HG02840 (cell line): ENCODE measurements around the gene DUSP2.

Source experiments
- ATAC-seq: cut with Tn5 transposase; IDR thresholded peaks from one replicate; pipeline ENCODE4 v1.9.1; 2021; ENCODE audit warnings: mild to moderate bottlenecking, moderate library complexity, moderate number of reproducible peaks; ENCODE audit not compliant: unreplicated experiment, low FRiP score

The DUSP2 gene, protein sequence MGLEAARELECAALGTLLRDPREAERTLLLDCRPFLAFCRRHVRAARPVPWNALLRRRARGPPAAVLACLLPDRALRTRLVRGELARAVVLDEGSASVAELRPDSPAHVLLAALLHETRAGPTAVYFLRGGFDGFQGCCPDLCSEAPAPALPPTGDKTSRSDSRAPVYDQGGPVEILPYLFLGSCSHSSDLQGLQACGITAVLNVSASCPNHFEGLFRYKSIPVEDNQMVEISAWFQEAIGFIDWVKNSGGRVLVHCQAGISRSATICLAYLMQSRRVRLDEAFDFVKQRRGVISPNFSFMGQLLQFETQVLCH

DNA sequence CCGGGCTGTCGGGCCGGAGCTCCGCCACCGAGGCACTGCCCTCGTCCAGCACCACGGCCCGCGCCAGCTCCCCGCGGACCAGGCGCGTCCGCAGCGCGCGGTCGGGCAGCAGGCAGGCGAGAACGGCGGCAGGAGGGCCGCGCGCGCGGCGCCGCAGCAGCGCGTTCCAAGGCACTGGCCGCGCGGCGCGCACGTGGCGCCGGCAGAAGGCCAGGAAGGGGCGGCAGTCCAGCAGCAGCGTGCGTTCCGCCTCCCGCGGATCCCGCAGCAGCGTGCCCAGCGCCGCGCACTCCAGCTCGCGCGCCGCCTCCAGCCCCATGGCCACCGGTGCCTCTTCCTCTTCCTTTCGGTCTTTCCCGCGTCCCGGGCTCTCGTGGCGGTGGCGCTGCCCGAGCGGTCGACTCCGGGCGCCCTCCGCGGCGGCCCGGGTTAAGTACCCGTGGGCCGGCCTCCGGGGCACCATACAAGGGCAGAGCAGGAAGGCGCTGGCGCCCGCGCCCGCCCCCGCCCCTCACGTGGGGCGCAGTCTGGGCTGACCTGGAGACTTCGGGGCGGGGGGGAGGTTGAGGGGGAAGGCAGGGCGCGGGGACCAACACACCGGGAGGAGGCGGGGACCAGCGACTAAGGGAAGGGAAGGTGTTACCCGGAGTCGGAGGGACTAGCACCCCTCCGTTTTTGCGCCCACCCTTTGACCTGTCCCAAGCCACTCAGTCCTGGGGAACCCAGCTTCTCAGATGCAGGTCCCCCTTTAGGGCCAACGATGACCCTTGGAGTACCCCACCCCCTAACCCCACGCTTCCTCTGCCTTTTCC, at the start of gene DUSP2:
Gene DUSP2, minus strand, starts transcription at position 405 of the 812 bp plus-strand sequence. Its CDS starts 86 bp downstream, at position 319.
- peak; percentile 41 for ATAC-seq

- ATAC-seq = no peak
These were observed 46.9 kb upstream of the DUSP2 start for GRCh38 chr2:96191937-96192670.

DNA sequence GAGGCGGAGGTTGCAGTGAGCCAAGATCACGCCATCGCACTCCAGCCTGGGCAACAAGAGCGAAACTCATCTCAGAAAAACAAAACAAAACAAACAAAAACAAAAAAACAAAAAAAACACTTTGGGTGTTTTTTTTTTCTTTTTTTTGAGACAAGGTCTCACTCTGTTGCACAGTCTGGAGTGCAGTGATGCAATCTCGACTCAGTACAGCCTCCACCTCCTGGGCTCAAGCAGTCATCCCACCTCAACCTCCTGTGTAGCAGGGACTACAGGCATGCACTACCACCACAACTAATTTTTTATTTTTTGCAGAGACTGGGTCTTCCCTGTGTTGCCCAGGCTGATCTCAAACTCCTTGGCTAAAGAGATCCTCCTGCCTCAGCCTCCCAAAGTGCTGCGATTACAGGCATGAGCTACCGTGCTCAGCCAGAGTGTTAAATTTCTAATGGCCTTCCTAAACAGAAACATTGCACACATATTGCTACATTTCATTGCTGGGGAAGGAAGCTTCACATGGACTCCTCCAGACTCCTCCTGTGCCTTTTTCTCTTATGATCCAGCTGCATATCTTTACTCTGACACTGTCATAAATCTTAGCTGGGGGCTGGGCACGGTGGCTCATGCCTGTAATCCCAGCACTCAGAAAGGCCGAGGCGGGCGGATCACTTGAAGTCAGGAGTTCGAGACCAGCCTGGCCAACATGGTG, 43.7 kb upstream of the DUSP2 start:
- ATAC-seq = no peak

- ATAC-seq = no peak
These were observed 41.3 kb upstream of the DUSP2 start for GRCh38 chr2:96186562-96186961.

DNA sequence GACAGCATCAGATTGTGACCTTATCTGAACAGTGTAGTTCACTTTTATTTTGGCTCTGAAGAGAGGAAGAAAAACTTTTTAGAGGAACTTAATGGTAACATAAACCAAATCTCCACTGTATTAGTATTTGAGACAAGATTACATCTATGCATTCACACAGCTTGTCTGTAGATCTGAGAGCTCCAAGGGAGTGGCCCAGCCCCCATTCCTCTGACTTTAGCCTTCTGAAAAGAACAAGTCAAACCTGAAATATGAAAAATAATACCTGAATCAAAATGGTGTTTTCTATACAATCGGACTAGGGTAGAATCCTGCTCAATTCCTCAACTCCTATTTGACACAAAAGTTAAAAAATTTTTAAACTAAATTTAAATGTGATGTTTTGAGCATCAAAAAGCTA, 40.3 kb upstream of the DUSP2 start:
- ATAC-seq = no peak

DNA sequence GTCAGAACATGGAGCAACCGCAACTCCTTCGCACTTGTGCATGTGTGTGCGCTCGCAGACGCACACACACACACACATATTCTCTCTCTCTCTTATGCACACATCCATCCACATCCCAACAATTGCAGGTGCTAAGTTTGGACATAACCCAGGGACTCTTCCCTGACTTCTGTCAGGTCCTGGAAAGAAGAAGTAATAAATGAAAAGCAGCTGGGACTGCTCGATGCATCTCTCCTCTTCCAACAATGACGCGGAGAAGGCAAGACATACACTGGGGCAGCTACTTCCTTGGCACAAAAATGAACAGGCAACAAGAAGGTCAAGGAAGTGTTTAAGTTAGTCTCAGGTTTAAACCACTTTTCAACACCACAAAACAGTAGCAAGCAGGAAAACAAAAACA, 39.7 kb upstream of the DUSP2 start:
- no peak for ATAC-seq

DNA sequence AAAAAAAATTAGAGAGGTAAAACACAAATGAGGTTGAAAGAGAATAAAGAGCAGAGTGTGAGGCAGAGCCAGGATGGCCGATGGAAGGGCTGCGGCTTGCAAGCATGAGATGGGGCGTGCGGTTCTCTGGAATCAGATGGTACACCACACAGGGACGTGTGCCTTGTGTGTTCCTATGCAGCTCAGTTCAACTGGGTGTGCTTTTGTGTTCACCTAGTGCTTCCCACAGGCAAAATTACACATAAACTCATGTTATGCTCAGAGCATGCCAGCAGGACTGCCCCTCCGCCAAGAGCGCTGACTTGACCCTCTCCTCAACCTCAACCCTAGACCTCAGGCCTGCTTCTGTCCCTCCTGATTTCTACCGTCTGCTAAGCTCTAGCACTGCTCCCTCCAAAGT, 38.9 kb upstream of the DUSP2 start:
- ATAC-seq = no peak

GRCh38 chr2:96181529-96181928, 36.3 kb upstream of the DUSP2 start:
- ATAC-seq = no peak

DNA sequence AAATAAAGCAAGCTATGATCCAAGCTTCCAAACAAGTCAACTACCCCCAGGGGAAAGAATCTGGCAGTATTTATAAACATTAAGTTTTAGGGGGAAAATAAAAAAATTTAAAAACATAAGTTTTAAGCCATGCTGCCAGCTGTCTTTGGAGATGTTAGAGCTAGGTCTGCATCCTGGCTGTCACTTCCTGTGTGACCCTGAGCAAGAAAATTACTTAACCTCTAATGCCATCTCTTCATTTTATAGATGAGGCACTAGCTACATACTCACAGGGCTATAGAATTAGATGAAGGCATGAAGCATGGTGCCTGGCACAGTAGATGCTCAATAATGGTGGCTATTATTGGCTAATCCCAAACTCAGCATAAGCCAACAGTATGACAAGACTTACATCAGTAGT, 35.3 kb upstream of the DUSP2 start:
- no peak for ATAC-seq

- ATAC-seq = no peak
These were observed 34.8 kb upstream of the DUSP2 start for GRCh38 chr2:96180002-96180401.

GRCh38 chr2:96176661-96177060, 31.4 kb upstream of the DUSP2 start:
- no peak for ATAC-seq

GRCh38 chr2:96175951-96176350, 30.7 kb upstream of the DUSP2 start:
- no peak for ATAC-seq

DNA sequence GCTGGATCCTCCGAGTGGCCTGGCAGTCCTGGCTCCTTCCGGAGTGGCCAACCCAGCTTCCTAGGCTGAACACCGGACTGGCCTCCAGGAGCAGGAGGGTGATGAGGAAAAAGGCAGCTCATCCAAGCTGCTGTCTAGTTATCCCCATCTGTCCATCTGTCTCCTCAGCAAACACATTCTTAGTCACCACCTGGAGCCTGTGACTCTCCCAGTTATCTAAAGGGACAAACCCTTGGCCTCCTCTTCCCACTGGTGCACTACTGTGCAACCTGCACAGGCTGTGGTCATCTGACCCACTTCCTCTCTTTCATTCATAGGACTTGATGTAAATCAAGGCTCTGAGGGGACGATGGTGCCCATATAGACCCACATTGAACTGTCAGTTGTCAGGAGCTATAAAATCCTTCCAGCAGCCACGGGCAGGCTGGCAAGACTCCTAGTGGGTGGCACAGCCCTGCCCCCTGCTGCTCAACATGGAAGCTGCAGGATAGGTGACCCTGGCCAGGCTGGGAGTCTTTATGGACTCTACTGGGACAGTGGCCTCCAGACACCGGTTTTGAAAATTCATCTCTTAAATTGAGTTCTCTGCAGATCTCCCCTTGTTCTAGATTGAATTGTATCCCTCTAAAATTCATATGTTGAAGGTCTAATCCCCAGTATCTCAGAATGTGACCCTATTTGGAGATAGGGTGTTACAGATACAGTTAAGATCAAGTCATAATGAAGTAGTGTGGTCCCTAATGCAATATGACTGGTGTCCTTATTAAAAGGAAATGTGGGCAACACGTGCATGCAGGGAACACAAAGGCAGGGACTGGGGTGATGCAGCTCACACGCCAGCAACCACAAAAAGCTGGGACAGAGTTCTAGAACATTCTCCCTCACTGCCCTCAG, 29.3 kb upstream of the DUSP2 start:
- ATAC-seq = peak; percentile 62

GRCh38 chr2:96171831-96172230, 26.6 kb upstream of the DUSP2 start:
- ATAC-seq = no peak

- no peak for ATAC-seq
These were observed 25.4 kb upstream of the DUSP2 start for GRCh38 chr2:96170626-96171025.

- no peak for ATAC-seq
These were observed 24.7 kb upstream of the DUSP2 start for GRCh38 chr2:96169868-96170507.

DNA sequence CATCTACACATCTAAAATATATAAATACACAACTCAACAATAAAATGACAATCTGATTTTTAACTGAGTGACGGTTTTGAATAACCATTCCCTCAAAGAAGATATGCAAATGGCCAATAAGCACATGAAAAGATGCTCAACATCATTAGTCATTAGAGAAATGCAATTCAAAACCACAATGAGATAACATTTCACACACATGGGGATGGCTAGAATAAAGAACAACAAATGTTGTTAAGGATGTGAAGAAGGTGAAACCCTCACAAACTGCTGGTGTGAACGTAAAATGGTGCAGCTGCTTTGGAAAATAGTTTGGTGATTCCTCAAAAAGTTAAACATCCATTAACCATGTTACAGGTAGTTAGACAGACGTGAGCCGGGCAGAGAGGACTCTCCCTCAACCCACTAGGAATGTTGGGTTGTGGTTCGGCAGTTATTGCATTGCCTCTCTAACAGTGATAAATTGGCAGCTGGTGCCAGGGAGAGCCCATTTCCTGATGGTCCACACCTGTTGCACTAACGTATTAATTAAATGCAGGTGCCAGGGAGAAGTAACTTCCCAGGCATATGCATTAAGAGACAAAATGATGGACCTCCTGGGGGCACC, 22.3 kb upstream of the DUSP2 start:
- ATAC-seq = no peak

- ATAC-seq = peak; percentile 65
These were observed 19.4 kb upstream of the DUSP2 start for GRCh38 chr2:96164459-96165184.
